PC-3 (cell line): ENCODE data around the gene LPAR1.

Experiments
- CTCF ChIP-seq: fragments of 300-600 bp; sonication (generic); conservative IDR thresholded peaks from 2 replicates; pipeline ENCODE4 v1.5.1; 2017; ENCODE audit warnings: antibody characterized with exemption, low read depth, mild to moderate bottlenecking, low read length
- EZH2phosphoT487 ChIP-seq: fragments of 300-600 bp; sonication (generic); IDR thresholded peaks from 2 replicates; pipeline ENCODE4 v1.6.1; 2018; ENCODE audit warnings: mild to moderate bottlenecking, antibody characterized with exemption, low read length, borderline replicate concordance

GRCh38 chr9:110864011-110864410 is 174.3 kb downstream of the LPAR1 start:
- no peak for TF ChIP-seq CTCF
- no peak for TF ChIP-seq EZH2phosphoT487
